Measurements from ENCODE around the gene ANKRD9.
"Not testable (repeated sequence)": the region's sequence is repeated elsewhere in the genome, so short reads cannot be mapped to it uniquely, and the experiment has no call there.

Gene ANKRD9

DNA sequence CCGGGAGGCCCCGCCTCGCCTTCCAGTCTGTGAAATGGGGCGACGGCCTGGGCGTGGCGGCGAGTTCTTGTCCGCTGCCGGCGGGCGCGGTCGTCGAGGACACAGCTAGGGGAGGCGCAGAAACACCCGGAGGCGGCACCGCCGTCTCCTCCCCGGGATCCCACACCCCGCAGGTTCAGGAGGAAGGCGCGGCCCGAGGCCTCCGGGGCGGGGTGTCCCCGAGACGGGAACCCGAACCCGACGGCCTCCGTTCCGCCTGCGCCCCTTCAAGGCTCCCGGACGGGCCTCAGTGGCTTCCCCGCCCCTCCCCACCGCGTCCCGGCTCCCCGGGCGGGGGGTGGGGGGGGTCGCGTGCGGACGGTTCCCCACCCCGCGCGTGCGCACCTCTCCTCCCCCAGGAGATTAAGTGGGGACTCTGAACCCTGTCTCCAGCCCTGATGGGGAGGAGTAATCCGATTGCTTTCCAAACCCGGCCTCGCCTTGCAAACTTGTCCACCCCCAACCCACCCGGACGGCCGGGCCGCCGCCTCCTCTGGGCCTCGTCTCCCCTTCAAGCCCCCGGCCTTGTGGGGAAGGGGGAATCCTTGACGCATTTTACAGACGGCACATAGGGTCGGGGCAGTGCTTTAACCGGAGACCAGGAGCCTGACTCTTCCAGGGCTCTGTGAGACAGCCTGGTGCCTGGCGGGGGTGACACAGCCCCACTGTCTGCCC is 35.3 kb upstream of the ANKRD9 start:
- no peak overlapping the region for H3K4me3 ChIP-seq (replicated peaks; ENCODE audit: low read depth, low read length)
- H3K27me3 ChIP-seq (replicated peaks; ENCODE audit: control insufficient read depth, insufficient read depth, low read length) = peaks cover 1% of the 10 kb centered on the region; the same call in 1 of the 2 replicates
- TF ChIP-seq, protein P1, sequence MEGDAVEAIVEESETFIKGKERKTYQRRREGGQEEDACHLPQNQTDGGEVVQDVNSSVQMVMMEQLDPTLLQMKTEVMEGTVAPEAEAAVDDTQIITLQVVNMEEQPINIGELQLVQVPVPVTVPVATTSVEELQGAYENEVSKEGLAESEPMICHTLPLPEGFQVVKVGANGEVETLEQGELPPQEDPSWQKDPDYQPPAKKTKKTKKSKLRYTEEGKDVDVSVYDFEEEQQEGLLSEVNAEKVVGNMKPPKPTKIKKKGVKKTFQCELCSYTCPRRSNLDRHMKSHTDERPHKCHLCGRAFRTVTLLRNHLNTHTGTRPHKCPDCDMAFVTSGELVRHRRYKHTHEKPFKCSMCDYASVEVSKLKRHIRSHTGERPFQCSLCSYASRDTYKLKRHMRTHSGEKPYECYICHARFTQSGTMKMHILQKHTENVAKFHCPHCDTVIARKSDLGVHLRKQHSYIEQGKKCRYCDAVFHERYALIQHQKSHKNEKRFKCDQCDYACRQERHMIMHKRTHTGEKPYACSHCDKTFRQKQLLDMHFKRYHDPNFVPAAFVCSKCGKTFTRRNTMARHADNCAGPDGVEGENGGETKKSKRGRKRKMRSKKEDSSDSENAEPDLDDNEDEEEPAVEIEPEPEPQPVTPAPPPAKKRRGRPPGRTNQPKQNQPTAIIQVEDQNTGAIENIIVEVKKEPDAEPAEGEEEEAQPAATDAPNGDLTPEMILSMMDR (IDR thresholded peaks at IDR 0.05; ENCODE audit: insufficient read depth, low read length, poor library complexity, severe bottlenecking) = no peak
- no peaks in the 10 kb centered on the region for H3K36me3 ChIP-seq (ENCODE audit: control insufficient read depth, insufficient read depth, low read length)
- no peak for DNase-seq (ENCODE audit: extremely low read depth, insufficient read length)

DNA sequence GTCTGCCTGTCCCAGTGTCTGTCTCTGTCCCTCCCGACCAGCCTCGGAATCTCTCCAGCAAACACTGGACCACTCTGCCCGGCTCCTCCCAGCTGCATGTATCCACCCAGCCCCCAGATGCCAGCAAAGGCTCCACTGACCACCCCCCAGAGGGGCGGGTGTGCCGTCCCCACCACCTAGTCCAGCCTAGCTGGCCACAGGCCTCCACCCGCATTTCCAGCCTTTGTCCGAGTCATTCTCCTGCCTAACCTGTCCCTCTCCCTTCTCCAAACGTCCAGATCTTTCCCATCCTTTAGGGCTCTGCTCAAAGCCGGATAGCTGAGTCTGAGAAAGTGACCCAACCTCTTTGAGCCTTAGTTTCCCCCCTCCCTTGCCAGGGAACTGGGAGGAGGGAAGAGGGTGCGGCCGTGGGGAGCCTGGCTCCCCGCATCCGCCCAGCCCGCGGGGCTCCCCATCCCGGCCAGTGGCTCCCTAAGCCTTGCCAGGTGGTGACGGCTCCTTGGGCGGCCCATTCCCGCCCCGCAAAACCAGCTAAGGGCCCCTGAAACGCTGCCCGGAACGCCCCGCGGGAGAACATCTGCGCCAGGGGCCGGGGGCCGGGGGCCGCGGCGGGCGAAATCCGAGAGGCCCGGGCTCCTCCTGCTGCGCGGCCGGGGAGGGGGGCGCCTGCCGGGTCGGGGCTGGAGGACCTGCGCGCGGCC is 34.6 kb upstream of the ANKRD9 start:
- no peak for DNase-seq (ENCODE audit: extremely low read depth, insufficient read length)
- TF ChIP-seq, protein P1 (IDR thresholded peaks at IDR 0.05; ENCODE audit: insufficient read depth, low read length, poor library complexity, severe bottlenecking) = no peak
- Histone ChIP-seq H3K4me3 (replicated peaks; ENCODE audit: low read depth, low read length) (no peak overlapping the region), H3K27me3 (replicated peaks; ENCODE audit: control insufficient read depth, insufficient read depth, low read length) (peaks cover 1% of the 10 kb centered on the region; the same call in 1 of the 2 replicates), H3K36me3 (ENCODE audit: control insufficient read depth, insufficient read depth, low read length) (no peaks in the 10 kb centered on the region)

DNA sequence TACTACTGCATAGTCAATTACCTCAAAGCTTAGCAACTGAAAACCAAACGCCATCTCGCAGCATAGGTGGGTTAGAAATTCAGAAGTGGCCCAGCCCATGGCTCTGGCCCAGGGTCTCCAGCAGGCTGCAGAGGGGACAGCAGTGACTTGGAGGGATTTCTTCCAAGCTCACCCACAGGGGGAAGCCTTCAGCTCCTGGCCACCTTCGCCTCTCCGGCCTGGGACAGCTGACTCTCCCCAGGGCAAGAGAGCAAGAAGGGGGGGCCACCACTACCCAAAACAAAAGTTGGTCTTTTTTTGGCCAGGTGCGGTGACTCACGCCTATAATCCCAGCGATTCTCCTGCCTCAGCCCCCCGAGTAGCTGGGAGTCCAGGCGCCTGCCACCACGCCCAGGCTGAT is 32.2 kb upstream of the ANKRD9 start:
- Histone ChIP-seq H3K27me3 (replicated peaks; ENCODE audit: control insufficient read depth, insufficient read depth, low read length) (peaks cover 1% of the 10 kb centered on the region; the same call in 1 of the 2 replicates), H3K4me3 (replicated peaks; ENCODE audit: low read depth, low read length) (no peak overlapping the region), H3K36me3 (ENCODE audit: control insufficient read depth, insufficient read depth, low read length) (no peaks in the 10 kb centered on the region)
- no peak for DNase-seq (ENCODE audit: extremely low read depth, insufficient read length)
- TF ChIP-seq, protein P1 (IDR thresholded peaks at IDR 0.05; ENCODE audit: insufficient read depth, low read length, poor library complexity, severe bottlenecking) = no peak

DNA sequence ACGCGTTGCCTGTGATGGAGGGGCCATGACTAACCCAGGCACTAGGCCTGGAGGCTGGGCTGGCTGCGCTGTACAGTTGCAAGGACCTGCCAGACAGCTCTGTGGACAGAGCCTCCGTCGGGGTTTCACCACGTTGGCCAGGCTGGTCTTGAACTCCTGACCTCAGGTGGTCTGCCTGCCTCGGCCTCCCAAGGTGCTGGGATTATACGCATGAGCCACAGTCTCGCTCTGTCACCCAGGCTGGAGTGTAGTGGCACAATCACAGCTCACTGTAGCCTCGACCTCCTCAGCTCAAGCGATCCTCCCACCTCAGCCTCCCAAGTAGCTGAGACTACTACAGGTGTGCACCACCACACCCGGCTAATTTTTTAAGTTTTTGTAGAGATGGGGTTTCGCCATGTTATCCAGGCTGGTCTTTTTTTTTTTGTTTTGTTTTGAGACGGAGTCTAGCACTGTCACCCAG is 31.5 kb upstream of the ANKRD9 start:
- not testable (repeated sequence) for H3K4me3 ChIP-seq (replicated peaks; ENCODE audit: low read depth, low read length); H3K36me3 ChIP-seq (ENCODE audit: control insufficient read depth, insufficient read depth, low read length); DNase-seq (ENCODE audit: extremely low read depth, insufficient read length); H3K27me3 ChIP-seq (replicated peaks; ENCODE audit: control insufficient read depth, insufficient read depth, low read length)

DNA sequence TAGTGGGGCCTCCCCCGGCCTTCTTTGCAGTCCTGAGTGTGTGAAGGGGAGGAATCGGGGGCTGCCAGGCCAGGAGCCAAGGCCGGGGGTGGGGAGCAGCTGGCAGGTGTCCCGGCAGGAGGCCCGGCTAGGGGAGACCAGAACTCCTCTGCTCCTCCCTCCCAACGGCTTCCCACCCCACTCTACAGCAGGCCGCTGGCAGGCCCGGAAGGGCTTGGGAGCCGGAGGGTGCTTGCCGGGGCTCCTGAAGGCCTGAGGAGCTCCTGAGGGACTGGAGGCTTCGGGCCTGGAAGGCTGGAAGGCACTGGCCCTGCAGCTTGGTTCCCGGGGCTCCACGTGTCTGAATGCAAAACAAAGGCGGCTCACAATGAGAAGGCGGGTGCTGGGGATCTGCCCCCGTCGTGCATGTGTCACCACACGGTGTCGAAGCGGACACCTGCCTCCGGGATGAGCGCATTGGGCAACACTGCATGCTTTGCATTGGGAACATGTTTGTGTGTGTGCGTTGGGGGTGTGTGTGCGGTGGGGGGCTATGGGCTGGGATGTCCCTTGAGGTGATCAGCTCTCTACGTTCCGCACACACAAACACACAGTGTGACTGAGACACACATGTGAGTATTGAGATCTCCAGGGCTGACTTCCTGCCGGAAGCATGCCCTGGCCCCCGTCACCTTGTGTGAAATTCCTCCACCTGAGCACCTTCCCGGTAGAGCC is 30.9 kb upstream of the ANKRD9 start:
- no peak overlapping the region for H3K4me3 ChIP-seq (replicated peaks; ENCODE audit: low read depth, low read length)
- no peak for DNase-seq (ENCODE audit: extremely low read depth, insufficient read length)
- peaks cover 1% of the 10 kb centered on the region; the same call in 1 of the 2 replicates for H3K27me3 ChIP-seq (replicated peaks; ENCODE audit: control insufficient read depth, insufficient read depth, low read length)
- TF ChIP-seq, protein P1 (IDR thresholded peaks at IDR 0.05; ENCODE audit: insufficient read depth, low read length, poor library complexity, severe bottlenecking) = no peak
- H3K36me3 ChIP-seq (ENCODE audit: control insufficient read depth, insufficient read depth, low read length) = no peaks in the 10 kb centered on the region

Measured in GM06990 (cell line).